OCI-LY3 (cell line): ENCODE results near the gene DACT2.

ENCODE experiments used
- H2AFZ ChIP-seq: fragments of 200-600, 300-600 bp; shearing (Covaris generic); 2 replicates; pipeline ENCODE4 v1.6.0; 2014; ENCODE audit warnings: antibody characterized with exemption, low read depth, low read length
- H3K27ac ChIP-seq: fragments of 200-600, 300-600 bp; sonication (generic); 2 replicates; pipeline ENCODE4 v1.5.1; 2014; ENCODE audit warnings: mild to moderate bottlenecking, low read length, moderate library complexity, mixed read lengths
- H3K27me3 ChIP-seq: fragments of 200-600, 300-600 bp; sonication (generic); 2 replicates; pipeline ENCODE4 v1.6.1; 2014; ENCODE audit warnings: low read depth, low read length, mixed read lengths
- H3K36me3 ChIP-seq: fragments of 200-600, 300-600 bp; sonication (generic); replicated peaks from 2 replicates; pipeline ENCODE3; 2014; ENCODE audit warnings: low read depth, low read length, mixed read lengths
- H3K4me1 ChIP-seq: fragments of 300-600, 200-600 bp; sonication (generic); 2 replicates; pipeline ENCODE4 v1.6.1; 2014; ENCODE audit warnings: low read length, mixed read lengths
- H3K4me2 ChIP-seq: fragments of 200-600, 300-600 bp; sonication (generic); 2 replicates; pipeline ENCODE4 v1.6.1; 2014; ENCODE audit warnings: low read length, mixed read lengths
- H3K4me3 ChIP-seq: fragments of 300-600, 200-600 bp; sonication (generic); 2 replicates; pipeline ENCODE4 v1.5.1; 2014; ENCODE audit warnings: antibody characterized with exemption, mild to moderate bottlenecking, low read length, moderate library complexity
- H3K79me2 ChIP-seq: fragments of 300-600, 200-600 bp; shearing (Covaris generic); 2 replicates; pipeline ENCODE4 v1.6.1; 2014; ENCODE audit warnings: mild to moderate bottlenecking, low read length, mixed read lengths
- H3K9ac ChIP-seq: fragments of 300-600, 200-600 bp; shearing (Covaris generic); 2 replicates; pipeline ENCODE4 v1.6.0; 2014; ENCODE audit warnings: mild to moderate bottlenecking, low read length, moderate library complexity
- H3K9me3 ChIP-seq: fragments of 200-600, 300-600 bp; shearing (Covaris generic); 2 replicates; pipeline ENCODE4 v1.6.1; 2014; ENCODE audit warnings: low read length, mixed read lengths; ENCODE audit not compliant: insufficient read depth
- H4K20me1 ChIP-seq: fragments of 200-600, 300-600 bp; sonication (generic); 2 replicates; pipeline ENCODE4 v1.6.1; 2016; ENCODE audit warnings: low read length, mixed read lengths; ENCODE audit not compliant: insufficient read depth
- EZH2phosphoT487 ChIP-seq: fragments of 200-600 bp; shearing (Covaris generic); IDR thresholded peaks from 2 replicates; pipeline ENCODE4 v1.6.1; 2018; ENCODE audit warnings: antibody characterized with exemption, mixed run types, low read depth
- TF ChIP-seq, protein P1 (sequence below): fragments of 200-600, 300-600 bp; sonication (generic); IDR thresholded peaks from 2 replicates; pipeline ENCODE4 v1.5.1; 2014; ENCODE audit warnings: antibody characterized with exemption, low read length, low read depth

Gene DACT2

DNA sequence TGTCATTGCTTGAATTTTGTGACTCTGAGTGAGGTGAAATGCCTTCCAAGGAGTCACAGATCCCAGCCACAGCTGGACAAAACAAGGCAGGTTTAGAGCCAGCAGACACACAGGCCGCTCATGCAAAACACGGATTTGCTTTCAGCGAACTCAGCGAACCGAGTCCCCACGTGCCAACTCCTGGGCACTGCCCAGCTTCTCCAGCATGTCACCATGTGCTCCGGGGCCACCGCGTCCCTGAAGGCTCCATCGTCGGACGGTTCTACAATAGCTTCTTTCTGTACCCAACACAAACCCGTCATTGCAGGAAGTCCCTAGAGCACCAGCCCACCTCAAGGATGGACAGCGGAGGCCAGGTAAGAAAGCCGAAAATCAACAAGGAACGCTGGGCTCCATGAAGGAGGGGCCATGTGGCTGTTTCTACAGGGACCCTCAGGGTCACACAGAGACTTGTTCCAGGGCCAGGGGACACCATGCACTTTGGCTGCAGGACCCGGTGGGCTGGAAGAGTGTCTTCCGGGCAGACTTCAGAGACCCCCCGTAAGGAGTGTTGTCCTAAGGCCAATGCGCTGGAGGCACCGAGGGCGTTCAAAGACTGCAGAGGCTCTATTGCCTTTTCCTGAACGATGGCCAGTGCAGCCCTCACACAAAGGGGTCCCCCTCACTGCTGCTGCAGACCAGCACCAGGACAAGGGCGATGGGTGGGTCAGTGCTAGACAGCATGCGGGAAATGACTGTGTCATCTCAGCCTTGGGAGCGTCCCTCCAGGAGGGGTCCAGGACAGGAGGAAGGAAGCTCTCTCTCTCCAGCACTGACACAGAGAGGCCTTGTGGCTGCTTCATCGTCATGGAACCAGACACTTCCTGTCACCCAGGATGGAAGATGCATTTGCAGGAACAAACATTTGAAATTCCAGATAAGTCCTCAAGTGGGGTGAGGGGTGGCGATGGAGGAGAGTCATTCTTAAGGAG, 19.8 kb downstream of the DACT2 start:
- Histone ChIP-seq H3K27me3 (no peaks in the 10 kb centered on the region), H3K9ac (no peak overlapping the region), H3K79me2 (no peaks in the 10 kb centered on the region), H4K20me1 (no peaks in the 10 kb centered on the region), H3K27ac (no peak overlapping the region), H3K4me3 (no peak overlapping the region), H3K4me2 (no peak overlapping the region), H3K36me3 (no peaks in the 10 kb centered on the region), H3K9me3 (no peaks in the 10 kb centered on the region), H3K4me1 (no peaks in the 10 kb centered on the region), H2AFZ (no peak overlapping the region)
- no peak for TF ChIP-seq EZH2phosphoT487
- TF ChIP-seq, protein P1, sequence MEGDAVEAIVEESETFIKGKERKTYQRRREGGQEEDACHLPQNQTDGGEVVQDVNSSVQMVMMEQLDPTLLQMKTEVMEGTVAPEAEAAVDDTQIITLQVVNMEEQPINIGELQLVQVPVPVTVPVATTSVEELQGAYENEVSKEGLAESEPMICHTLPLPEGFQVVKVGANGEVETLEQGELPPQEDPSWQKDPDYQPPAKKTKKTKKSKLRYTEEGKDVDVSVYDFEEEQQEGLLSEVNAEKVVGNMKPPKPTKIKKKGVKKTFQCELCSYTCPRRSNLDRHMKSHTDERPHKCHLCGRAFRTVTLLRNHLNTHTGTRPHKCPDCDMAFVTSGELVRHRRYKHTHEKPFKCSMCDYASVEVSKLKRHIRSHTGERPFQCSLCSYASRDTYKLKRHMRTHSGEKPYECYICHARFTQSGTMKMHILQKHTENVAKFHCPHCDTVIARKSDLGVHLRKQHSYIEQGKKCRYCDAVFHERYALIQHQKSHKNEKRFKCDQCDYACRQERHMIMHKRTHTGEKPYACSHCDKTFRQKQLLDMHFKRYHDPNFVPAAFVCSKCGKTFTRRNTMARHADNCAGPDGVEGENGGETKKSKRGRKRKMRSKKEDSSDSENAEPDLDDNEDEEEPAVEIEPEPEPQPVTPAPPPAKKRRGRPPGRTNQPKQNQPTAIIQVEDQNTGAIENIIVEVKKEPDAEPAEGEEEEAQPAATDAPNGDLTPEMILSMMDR = no peak

DNA sequence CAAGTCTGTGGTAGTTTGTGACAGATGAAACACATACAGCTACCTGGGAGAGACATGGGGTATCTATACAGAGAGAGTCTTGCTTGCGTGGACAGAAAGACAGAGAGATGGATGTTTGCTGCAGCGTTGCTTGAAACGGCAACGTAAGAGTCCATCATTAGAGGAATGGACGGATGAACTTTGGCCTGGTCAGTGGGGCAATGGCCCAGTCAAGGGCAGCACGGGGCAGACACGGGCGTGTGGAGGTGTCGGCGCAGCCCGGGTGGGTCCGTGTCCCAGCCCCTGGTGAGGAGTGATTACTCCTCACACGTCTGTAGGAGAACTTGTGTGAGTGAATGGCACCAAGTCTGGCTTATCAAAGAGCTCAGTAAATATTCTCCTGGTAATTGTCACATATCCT, 21.9 kb downstream of the DACT2 start:
- Histone ChIP-seq H3K79me2 (no peaks in the 10 kb centered on the region), H2AFZ (no peak overlapping the region), H3K9me3 (no peaks in the 10 kb centered on the region), H3K36me3 (no peaks in the 10 kb centered on the region), H3K4me3 (no peak overlapping the region), H3K9ac (no peak overlapping the region), H3K4me1 (no peaks in the 10 kb centered on the region), H4K20me1 (no peaks in the 10 kb centered on the region), H3K4me2 (no peak overlapping the region), H3K27ac (no peak overlapping the region), H3K27me3 (no peaks in the 10 kb centered on the region)
- TF ChIP-seq, protein P1 = no peak
- TF ChIP-seq EZH2phosphoT487 = no peak

DNA sequence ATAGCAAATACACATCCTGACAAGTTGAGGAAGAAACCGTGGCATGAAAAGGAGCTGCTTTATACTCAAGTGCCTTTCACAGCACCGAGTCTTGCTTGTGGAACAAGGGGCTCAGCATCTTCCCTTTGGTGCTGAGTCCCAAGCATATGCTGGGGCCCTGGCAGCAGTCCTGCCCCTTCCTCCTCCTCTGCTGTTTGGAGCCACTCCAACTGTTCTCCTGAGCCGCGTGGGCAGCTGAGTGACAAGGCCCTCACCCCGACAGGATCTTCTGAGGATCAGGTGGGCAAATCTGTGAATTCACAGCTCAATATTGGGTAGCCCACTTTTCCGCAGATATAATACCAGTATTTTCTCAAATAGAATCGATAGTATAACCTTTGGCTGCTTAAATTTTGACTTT, 24.7 kb downstream of the DACT2 start:
- Histone ChIP-seq H3K4me1 (no peaks in the 10 kb centered on the region), H3K27ac (no peak overlapping the region), H2AFZ (no peak overlapping the region), H3K36me3 (no peaks in the 10 kb centered on the region), H3K9ac (no peak overlapping the region), H3K4me2 (no peak overlapping the region), H3K4me3 (no peak overlapping the region), H3K27me3 (no peaks in the 10 kb centered on the region), H4K20me1 (no peaks in the 10 kb centered on the region), H3K79me2 (no peaks in the 10 kb centered on the region), H3K9me3 (no peaks in the 10 kb centered on the region)
- no peak for TF ChIP-seq EZH2phosphoT487
- TF ChIP-seq, protein P1 = no peak

DNA sequence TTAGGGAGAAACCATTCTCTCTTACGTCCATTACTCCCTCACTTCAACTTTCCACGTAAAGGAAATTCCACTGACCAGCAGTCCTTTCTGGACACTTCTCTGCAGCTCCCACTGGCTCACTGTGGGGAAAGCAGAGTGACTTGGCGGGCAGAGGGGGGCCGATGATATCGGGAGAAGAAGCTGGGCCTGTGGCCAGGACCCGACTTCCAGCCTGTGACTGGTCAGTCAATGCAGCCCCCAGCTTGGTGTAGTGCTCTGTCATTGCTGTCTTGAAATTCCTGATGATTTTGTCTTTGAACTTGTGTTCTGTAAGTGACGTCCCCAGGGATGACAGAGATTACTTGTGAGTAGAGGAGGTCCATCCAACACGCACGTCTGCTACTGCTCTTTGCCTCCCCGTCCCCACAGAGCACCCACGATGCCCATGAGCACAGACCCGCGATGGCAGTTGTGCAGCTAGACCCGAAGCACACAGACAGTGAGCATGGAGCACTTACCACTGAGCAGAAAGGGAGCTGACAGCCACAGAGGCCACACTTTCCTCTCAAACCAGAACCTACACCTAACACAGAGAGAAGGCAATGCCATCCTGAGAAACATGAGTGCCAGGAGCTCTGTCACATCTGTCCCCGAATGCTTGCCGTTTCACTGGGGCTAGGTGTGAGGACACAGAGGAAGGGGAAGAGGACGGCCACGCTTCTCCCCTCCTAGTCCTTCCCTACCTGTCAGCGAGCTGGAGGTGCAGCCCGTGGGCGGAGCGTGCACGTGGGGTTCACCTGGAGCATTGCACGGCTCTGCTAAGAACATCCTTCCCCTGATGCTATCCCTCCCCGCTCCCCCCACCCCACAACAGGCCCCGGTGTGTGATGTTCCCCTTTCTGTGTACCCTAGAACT, 25.7 kb downstream of the DACT2 start:
- Histone ChIP-seq H3K4me3 (no peak overlapping the region), H3K79me2 (no peaks in the 10 kb centered on the region), H3K27me3 (no peaks in the 10 kb centered on the region), H3K4me1 (no peaks in the 10 kb centered on the region), H3K9me3 (no peaks in the 10 kb centered on the region), H3K4me2 (no peak overlapping the region), H3K27ac (no peak overlapping the region), H2AFZ (no peak overlapping the region), H3K9ac (no peak overlapping the region), H4K20me1 (no peaks in the 10 kb centered on the region), H3K36me3 (no peaks in the 10 kb centered on the region)
- TF ChIP-seq EZH2phosphoT487 = no peak
- TF ChIP-seq, protein P1 = no peak
